ENCODE data around the gene CYB561. TPM values are rescaled to one million over a fixed set of nuclear protein-coding genes. Genes with fewer than 3 reads are reported as not detected.

The CYB561 gene
- total RNA-seq, 1 experiment from 2014 or later, result 67.6 TPM

DNA sequence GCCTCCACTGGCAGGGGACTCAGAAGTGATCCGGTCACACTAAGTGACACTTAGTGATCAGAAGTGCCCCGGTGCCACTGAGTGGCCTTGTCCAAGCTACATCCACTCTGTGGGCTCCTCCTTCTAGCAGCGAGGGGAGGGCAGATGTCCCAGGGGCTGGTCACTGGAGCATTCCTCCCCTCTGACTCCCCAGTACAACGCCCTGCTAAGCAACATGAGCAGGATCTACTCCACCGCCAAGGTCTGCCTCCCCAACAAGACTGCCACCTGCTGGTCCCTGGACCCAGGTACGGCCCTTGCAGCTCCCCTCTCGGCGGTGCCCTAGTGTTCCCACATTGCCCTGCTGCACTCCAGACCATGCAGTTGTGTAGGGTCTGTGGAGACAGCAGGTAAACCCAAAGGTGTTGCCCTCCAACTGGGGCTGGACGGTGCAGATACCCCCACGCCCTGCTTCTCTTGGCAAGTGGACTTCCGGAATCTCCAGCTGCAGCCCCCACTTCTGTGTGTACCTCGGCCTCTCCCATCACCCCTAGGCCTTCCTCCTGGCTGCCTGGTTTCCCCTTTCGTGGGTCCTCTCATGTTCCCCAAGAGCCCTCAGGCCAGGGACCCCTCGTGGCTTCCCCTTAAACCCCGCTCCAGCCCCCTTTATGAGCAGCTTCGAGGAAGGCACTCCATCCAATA, 32.8 kb upstream of the CYB561 start:
- no peaks in the 10 kb centered on the region for H3K9me3 ChIP-seq (ENCODE audit: control insufficient read depth in 1 of 2, insufficient read depth in 1 of 2, low read depth in 1 of 2, low read length in 2 of 2)
- no peak for TF ChIP-seq FOSL1 (IDR thresholded peaks at IDR 0.05; ENCODE audit: low read depth)
- TF ChIP-seq, protein P1, sequence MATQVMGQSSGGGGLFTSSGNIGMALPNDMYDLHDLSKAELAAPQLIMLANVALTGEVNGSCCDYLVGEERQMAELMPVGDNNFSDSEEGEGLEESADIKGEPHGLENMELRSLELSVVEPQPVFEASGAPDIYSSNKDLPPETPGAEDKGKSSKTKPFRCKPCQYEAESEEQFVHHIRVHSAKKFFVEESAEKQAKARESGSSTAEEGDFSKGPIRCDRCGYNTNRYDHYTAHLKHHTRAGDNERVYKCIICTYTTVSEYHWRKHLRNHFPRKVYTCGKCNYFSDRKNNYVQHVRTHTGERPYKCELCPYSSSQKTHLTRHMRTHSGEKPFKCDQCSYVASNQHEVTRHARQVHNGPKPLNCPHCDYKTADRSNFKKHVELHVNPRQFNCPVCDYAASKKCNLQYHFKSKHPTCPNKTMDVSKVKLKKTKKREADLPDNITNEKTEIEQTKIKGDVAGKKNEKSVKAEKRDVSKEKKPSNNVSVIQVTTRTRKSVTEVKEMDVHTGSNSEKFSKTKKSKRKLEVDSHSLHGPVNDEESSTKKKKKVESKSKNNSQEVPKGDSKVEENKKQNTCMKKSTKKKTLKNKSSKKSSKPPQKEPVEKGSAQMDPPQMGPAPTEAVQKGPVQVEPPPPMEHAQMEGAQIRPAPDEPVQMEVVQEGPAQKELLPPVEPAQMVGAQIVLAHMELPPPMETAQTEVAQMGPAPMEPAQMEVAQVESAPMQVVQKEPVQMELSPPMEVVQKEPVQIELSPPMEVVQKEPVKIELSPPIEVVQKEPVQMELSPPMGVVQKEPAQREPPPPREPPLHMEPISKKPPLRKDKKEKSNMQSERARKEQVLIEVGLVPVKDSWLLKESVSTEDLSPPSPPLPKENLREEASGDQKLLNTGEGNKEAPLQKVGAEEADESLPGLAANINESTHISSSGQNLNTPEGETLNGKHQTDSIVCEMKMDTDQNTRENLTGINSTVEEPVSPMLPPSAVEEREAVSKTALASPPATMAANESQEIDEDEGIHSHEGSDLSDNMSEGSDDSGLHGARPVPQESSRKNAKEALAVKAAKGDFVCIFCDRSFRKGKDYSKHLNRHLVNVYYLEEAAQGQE (IDR thresholded peaks at IDR 0.05; ENCODE audit: low read depth), result no peak
- peak; percentile 97 for TF ChIP-seq RAD21 (IDR thresholded peaks at IDR 0.05; ENCODE audit: low read depth)
- TF ChIP-seq POLR2AphosphoS5 (IDR thresholded peaks at IDR 0.05; ENCODE audit: low read depth, low read length), result peak; percentile 20; the same call in 1 of the 2 replicates
- no peak for TF ChIP-seq ZFX (IDR thresholded peaks at IDR 0.05)
- no peak for TF ChIP-seq ZNF274 (IDR thresholded peaks at IDR 0.05; ENCODE audit: low read depth, low read length)
- TF ChIP-seq YY1 (IDR thresholded peaks at IDR 0.05; ENCODE audit: extremely low read depth, insufficient replicate concordance, low read depth, low read length), result peak; percentile 56
- no peak for TF ChIP-seq ELF1 (IDR thresholded peaks at IDR 0.05; ENCODE audit: borderline replicate concordance, low read depth)
- no peak for TF ChIP-seq SRF (IDR thresholded peaks at IDR 0.05; ENCODE audit: low read depth)
- TF ChIP-seq, protein P2, sequence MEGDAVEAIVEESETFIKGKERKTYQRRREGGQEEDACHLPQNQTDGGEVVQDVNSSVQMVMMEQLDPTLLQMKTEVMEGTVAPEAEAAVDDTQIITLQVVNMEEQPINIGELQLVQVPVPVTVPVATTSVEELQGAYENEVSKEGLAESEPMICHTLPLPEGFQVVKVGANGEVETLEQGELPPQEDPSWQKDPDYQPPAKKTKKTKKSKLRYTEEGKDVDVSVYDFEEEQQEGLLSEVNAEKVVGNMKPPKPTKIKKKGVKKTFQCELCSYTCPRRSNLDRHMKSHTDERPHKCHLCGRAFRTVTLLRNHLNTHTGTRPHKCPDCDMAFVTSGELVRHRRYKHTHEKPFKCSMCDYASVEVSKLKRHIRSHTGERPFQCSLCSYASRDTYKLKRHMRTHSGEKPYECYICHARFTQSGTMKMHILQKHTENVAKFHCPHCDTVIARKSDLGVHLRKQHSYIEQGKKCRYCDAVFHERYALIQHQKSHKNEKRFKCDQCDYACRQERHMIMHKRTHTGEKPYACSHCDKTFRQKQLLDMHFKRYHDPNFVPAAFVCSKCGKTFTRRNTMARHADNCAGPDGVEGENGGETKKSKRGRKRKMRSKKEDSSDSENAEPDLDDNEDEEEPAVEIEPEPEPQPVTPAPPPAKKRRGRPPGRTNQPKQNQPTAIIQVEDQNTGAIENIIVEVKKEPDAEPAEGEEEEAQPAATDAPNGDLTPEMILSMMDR (IDR thresholded peaks at IDR 0.05 in 2 of 3, conservative IDR thresholded peaks at IDR 0.05 in 1 of 3; ENCODE audit: borderline replicate concordance in 1 of 3, insufficient read depth in 1 of 3, low read depth in 2 of 3, low read length in 2 of 3), result peak; percentile 97 to 99 (median 99)
- no peak for TF ChIP-seq CEBPB (IDR thresholded peaks at IDR 0.05; ENCODE audit: low read depth)
- no peak for TF ChIP-seq POLR2A (IDR thresholded peaks at IDR 0.05; ENCODE audit: borderline replicate concordance, extremely low read depth, insufficient read depth, insufficient read length)
- no peak for TF ChIP-seq EZH2phosphoT487 (IDR thresholded peaks at IDR 0.05; ENCODE audit: borderline replicate concordance)
- no peak for TF ChIP-seq JUND (IDR thresholded peaks at IDR 0.05)
- TF ChIP-seq, protein P3, sequence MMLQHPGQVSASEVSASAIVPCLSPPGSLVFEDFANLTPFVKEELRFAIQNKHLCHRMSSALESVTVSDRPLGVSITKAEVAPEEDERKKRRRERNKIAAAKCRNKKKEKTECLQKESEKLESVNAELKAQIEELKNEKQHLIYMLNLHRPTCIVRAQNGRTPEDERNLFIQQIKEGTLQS (IDR thresholded peaks at IDR 0.05), result no peak
- no peak for TF ChIP-seq SP1 (IDR thresholded peaks at IDR 0.05; ENCODE audit: low read depth)
- TF ChIP-seq, protein P4, sequence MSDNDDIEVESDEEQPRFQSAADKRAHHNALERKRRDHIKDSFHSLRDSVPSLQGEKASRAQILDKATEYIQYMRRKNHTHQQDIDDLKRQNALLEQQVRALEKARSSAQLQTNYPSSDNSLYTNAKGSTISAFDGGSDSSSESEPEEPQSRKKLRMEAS (IDR thresholded peaks at IDR 0.05), result no peak
- TF ChIP-seq TCF7L2 (IDR thresholded peaks at IDR 0.05; ENCODE audit: borderline replicate concordance, extremely low read depth, insufficient read depth, insufficient read length), result no peak
- DNase-seq (ENCODE audit: low read depth, low spot score), result peak; percentile 93
- ChIA-PET POLR2A (interaction anchor here (0.6 to 1.6 kb wide), 6 partner anchors 10 to 158 kb away, joined by 3 to 6 read pairs (median 4); no protein-coding TSS in a partner anchor), CTCF (interaction anchor here (0.7 to 5.7 kb wide), 26 partner anchors 9 to 888 kb away, joined by 3 to 92 read pairs (median 6); partner anchors contain the start of genes CCDC47 and DDX42), RAD21 (ENCODE audit: low non-redundant PET in 1 of 2, low total read pairs in 2 of 2, uncharacterized antibody in 2 of 2, unreplicated experiment in 2 of 2) (interaction anchor here (0.6 to 3.6 kb wide), 13 partner anchors 34 to 134 kb away, joined by 3 to 21 read pairs (median 5); partner anchors contain the start of gene CYB561 (in 1 of the 2))
- H2AFZ ChIP-seq (ENCODE audit: low read depth, low read length, poor library complexity, severe bottlenecking), result no peak overlapping the region
- no TSS peak for BruUV-seq (replicated peaks)
- peak overlapping the region; percentile 88 for H3K4me2 ChIP-seq (ENCODE audit: low read length)
- peak; percentile 89 for ATAC-seq
- H3K36me3 ChIP-seq (ENCODE audit: control insufficient read depth in 1 of 2, insufficient read depth in 2 of 2, low read length in 2 of 2), result no peaks in the 10 kb centered on the region
- peak overlapping the region; percentile 60 for H3K9ac ChIP-seq (ENCODE audit: low read length)
- peaks cover 13 to 41% of the 10 kb centered on the region in 2 experiments for H3K4me1 ChIP-seq (ENCODE audit: control insufficient read depth in 1 of 2, insufficient read depth in 2 of 2, low read length in 2 of 2)
- peak overlapping the region; percentile 5; the same call in 1 of the 2 replicates for H3K27ac ChIP-seq (ENCODE audit: low read depth, low read length)
- H4K20me1 ChIP-seq (ENCODE audit: insufficient read depth), result no peaks in the 10 kb centered on the region
- no peaks in the 10 kb centered on the region for H3K27me3 ChIP-seq (ENCODE audit: insufficient read depth, low read length)
- H3K79me2 ChIP-seq (ENCODE audit: insufficient read depth, low read length), result no peaks in the 10 kb centered on the region
- intact Hi-C loops (cut with micrococcal nuclease), result loop anchor here (1.0 to 2.0 kb wide), 2 partner anchors 32 to 54 kb away; partner anchors contain the start of gene CYB561
- H3K9me2 ChIP-seq (ENCODE audit: insufficient read depth), result no peaks in the 10 kb centered on the region
- H3K4me3 ChIP-seq (replicated peaks in 1 of 2; ENCODE audit: low read depth in 1 of 2, low read length in 2 of 2), result peak overlapping the region in 1 of 2 experiments; percentile 5; a peak in 2 of 4 replicates

Data from HCT116 (cell line).